CD14-positive monocyte (primary cell): ENCODE results near the gene COQ4. TPM values are rescaled to one million over a fixed set of nuclear protein-coding genes. Genes with fewer than 3 reads are reported as not detected.

Experiments used
- DNase-seq, 3 donors: peaks; one replicate each; pipeline ENCODE4 v3.0.0-alpha.2; 2011 to 2022
- H2AFZ ChIP-seq: 2 replicates; pipeline ENCODE4 v1.6.0; 2012; ENCODE audit warnings: mild to moderate bottlenecking, low read depth, low read length, inconsistent platforms; ENCODE audit not compliant: insufficient read depth, poor library complexity, severe bottlenecking
- H3K27ac ChIP-seq, 2 donors: 1 replicate in 1 of 2; 2 replicates in 1 of 2; pipeline ENCODE4 v1.5.1; 2012 to 2013; ENCODE audit warnings: low read length in 2 of 2, control low read depth in 1 of 2, inconsistent platforms in 1 of 2, low read depth in 1 of 2, mild to moderate bottlenecking in 1 of 2
- H3K27me3 ChIP-seq, 2 donors: one replicate each; pipeline versions ENCODE4 v1.6.0 to v1.6.1; 2011 to 2013; ENCODE audit warnings: low read length in 2 of 2; ENCODE audit not compliant: control insufficient read depth in 2 of 2, insufficient read depth in 2 of 2
- H3K36me3 ChIP-seq, 2 donors: replicated peaks in 1 of 2; 1 replicate in 1 of 2; 2 replicates in 1 of 2; pipeline versions ENCODE4 v1.5.1 to v1.6.1; 2012 to 2013; ENCODE audit warnings: low read length in 2 of 2, control low read depth in 1 of 2, inconsistent platforms in 1 of 2, mild to moderate bottlenecking in 1 of 2; ENCODE audit not compliant: insufficient read depth in 2 of 2, control insufficient read depth in 1 of 2
- H3K4me1 ChIP-seq, 2 donors: 1 replicate in 1 of 2; 2 replicates in 1 of 2; pipeline versions ENCODE4 v1.5.1 to v1.6.1; 2012 to 2013; ENCODE audit warnings: low read length in 2 of 2, control low read depth in 1 of 2, inconsistent platforms in 1 of 2, mild to moderate bottlenecking in 1 of 2, moderate library complexity in 1 of 2; ENCODE audit not compliant: insufficient read depth in 2 of 2, control insufficient read depth in 1 of 2
- H3K4me2 ChIP-seq: replicated peaks from 2 replicates; pipeline ENCODE3; 2012; ENCODE audit warnings: low read length, moderate library complexity, mild to moderate bottlenecking; ENCODE audit not compliant: poor library complexity, severe bottlenecking; ENCODE audit errors: extremely low read depth
- H3K4me3 ChIP-seq, 3 experiments: fragments of 200-600 bp in 1 of 3; sonication (generic) in 1 of 3; replicated peaks in 1 of 3; 1 replicate in 2 of 3; 2 replicates in 1 of 3; pipeline ENCODE4 v1.5.1; 2011 to 2013; ENCODE audit warnings: low read length in 3 of 3, mild to moderate bottlenecking in 3 of 3, control low read depth in 2 of 3, low read depth in 2 of 3, inconsistent platforms in 1 of 3, moderate library complexity in 1 of 3
- H3K79me2 ChIP-seq: 2 replicates; pipeline ENCODE4 v1.6.0; 2012; ENCODE audit warnings: mild to moderate bottlenecking, control low read depth, inconsistent platforms, low read length, moderate library complexity; ENCODE audit not compliant: insufficient read depth
- H3K9ac ChIP-seq: 2 replicates; pipeline ENCODE4 v1.6.0; 2017; ENCODE audit warnings: low read length, mild to moderate bottlenecking; ENCODE audit not compliant: insufficient read depth, poor library complexity, severe bottlenecking
- H3K9me3 ChIP-seq, 2 donors: replicated peaks in 1 of 2; 1 replicate in 1 of 2; 2 replicates in 1 of 2; pipeline versions ENCODE4 v1.5.1 to v1.6.1; 2012 to 2013; ENCODE audit warnings: low read length in 2 of 2, control low read depth in 1 of 2; ENCODE audit not compliant: control insufficient read depth in 1 of 2, insufficient read depth in 1 of 2
- H4K20me1 ChIP-seq: 2 replicates; pipeline ENCODE4 v1.6.0; 2012; ENCODE audit warnings: mild to moderate bottlenecking, low read length, control low read depth, moderate library complexity; ENCODE audit not compliant: insufficient read depth
- H3K27ac Mint-ChIP-seq, 7 donors: one replicate each; pipeline ENCODE4 v1.8.0; 2020; ENCODE audit warnings: mild to moderate bottlenecking in 7 of 7, mixed read lengths in 7 of 7, moderate library complexity in 6 of 7, inconsistent platforms in 2 of 7
- H3K27me3 Mint-ChIP-seq, 3 donors: one replicate each; pipeline ENCODE4 v1.8.0; 2021 to 2022; ENCODE audit warnings: low read depth in 3 of 3, mild to moderate bottlenecking in 3 of 3, mixed read lengths in 3 of 3, moderate library complexity in 3 of 3, inconsistent platforms in 1 of 3
- H3K36me3 Mint-ChIP-seq, 2 donors: one replicate each; pipeline ENCODE4 v1.8.0; 2020; ENCODE audit warnings: mixed read lengths in 2 of 2, inconsistent platforms in 1 of 2, mild to moderate bottlenecking in 1 of 2
- H3K4me1 Mint-ChIP-seq: one replicate; pipeline ENCODE4 v1.8.0; 2020; ENCODE audit warnings: mild to moderate bottlenecking, mixed read lengths
- H3K4me3 Mint-ChIP-seq, 2 donors: one replicate each; pipeline ENCODE4 v1.8.0; 2020; ENCODE audit warnings: mild to moderate bottlenecking in 2 of 2, mixed read lengths in 2 of 2, moderate library complexity in 1 of 2
- H3K9me3 Mint-ChIP-seq, 7 donors: one replicate each; pipeline ENCODE4 v1.8.0; 2020 to 2022; ENCODE audit warnings: mixed read lengths in 7 of 7, mild to moderate bottlenecking in 6 of 7, moderate library complexity in 6 of 7, inconsistent platforms in 2 of 7
- WGBS: methylation state at CpG from one replicate; pipeline ENCODE4 v1.1.5; 2013; ENCODE audit warnings: missing lambda C conversion rate; ENCODE audit not compliant: insufficient coverage; 5-methylcytosine and 5-hydroxymethylcytosine counted together
- intact Hi-C, 2 donors: fragments of 100-400 bp; cut with micrococcal nuclease; formaldehyde crosslinking; loops; one replicate each; pipeline versions ENCODE4 v1.15.0 to v1.15.1; 2023
- polyA plus RNA-seq, 3 donors: library from polyadenylated mRNA; depleted of rRNA in 1 of 3; unstranded in 2 of 3; stranded (reverse) in 1 of 3; fragments of 300-500 nt in 2 of 3; fragments of >200 nt in 1 of 3; fragmentation: Illumina TruSeq in 2 of 3; gene quantifications; 1 replicate in 2 of 3; 2 replicates in 1 of 3; pipeline ENCODE4 v1.2.3, GENCODE V29; 2012 to 2021
- TF ChIP-seq, protein P1 (sequence below): fragments of 200-600 bp; IDR thresholded peaks from one replicate; pipeline ENCODE4 v1.8.0; 2022; ENCODE audit warnings: antibody characterized with exemption, mild to moderate bottlenecking

The COQ4 gene
- polyA plus RNA-seq, 3 donors: 19.9 to 32.6 (median 20.4) TPM

DNA sequence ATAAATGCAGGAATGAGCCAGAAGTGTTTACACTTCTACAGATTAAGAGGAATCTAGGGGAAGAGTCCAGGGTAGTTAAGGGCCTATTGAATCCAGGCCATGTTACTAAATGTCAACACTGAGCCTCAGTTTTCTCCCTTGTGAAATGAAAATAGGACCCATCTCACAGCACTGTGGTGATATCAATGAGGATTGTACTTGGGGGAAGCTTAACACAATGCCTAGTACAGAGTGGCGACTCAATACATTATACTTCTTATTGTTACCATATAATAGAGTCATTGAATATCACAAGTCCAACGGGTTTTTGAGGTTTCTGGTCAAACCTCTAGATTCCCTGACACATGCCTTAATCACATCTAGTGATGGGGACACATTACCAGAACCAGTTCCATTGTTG lies 5.0 kb upstream of the COQ4 start:
- H3K27ac Mint-ChIP-seq: peak overlapping the region in 3 of 7 donors; percentile 6 to 53 (median 46)
- H3K36me3 Mint-ChIP-seq: peaks cover 23 to 36% of the 10 kb centered on the region in 2 donors
- TF ChIP-seq, protein P1, sequence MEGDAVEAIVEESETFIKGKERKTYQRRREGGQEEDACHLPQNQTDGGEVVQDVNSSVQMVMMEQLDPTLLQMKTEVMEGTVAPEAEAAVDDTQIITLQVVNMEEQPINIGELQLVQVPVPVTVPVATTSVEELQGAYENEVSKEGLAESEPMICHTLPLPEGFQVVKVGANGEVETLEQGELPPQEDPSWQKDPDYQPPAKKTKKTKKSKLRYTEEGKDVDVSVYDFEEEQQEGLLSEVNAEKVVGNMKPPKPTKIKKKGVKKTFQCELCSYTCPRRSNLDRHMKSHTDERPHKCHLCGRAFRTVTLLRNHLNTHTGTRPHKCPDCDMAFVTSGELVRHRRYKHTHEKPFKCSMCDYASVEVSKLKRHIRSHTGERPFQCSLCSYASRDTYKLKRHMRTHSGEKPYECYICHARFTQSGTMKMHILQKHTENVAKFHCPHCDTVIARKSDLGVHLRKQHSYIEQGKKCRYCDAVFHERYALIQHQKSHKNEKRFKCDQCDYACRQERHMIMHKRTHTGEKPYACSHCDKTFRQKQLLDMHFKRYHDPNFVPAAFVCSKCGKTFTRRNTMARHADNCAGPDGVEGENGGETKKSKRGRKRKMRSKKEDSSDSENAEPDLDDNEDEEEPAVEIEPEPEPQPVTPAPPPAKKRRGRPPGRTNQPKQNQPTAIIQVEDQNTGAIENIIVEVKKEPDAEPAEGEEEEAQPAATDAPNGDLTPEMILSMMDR: no peak

DNA sequence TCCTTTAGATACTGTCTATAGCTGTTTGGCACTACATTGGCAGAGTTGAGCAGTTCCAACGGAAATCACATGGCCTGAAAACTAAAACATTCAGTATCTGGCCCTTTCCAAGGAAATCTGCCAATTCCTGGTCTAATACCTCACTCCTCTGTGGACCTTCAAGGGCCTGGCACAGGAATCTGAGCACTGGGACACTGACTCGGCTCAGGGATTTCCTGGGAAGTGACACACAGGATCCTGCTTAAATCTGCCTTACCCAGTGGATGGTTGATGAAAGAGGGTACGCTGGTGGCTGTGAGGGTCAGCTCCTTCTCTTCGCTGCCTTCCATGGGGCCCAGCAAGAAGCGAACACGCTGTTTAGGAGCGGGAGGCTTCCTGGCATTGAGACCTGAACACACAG lies 1.3 kb upstream of the COQ4 start:
- Histone ChIP-seq H4K20me1 (no peaks in the 10 kb centered on the region), H3K4me2 (peak overlapping the region; percentile 98), H3K9ac (no peak overlapping the region), H3K36me3 (peaks cover 21 to 27% of the 10 kb centered on the region in 2 donors), H3K27me3 (no peaks in the 10 kb centered on the region), H3K79me2 (peaks cover 30% of the 10 kb centered on the region), H3K4me1 (peaks cover 20 to 23% of the 10 kb centered on the region in 2 donors), H3K4me3 (peak overlapping the region in 1 of 3 experiments; percentile 96), H3K9me3 (no peaks in the 10 kb centered on the region), H3K27ac (no peak overlapping the region), H2AFZ (peak overlapping the region; percentile 98)
- Mint-ChIP-seq H3K9me3 (no peaks in the 10 kb centered on the region), H3K27ac (no peak overlapping the region), H3K27me3 (peaks cover 0 to 3% (median 0%) of the 10 kb centered on the region in 3 donors), H3K4me3 (no peak overlapping the region), H3K36me3 (peaks cover 24 to 25% of the 10 kb centered on the region in 2 donors), H3K4me1 (peaks cover 14% of the 10 kb centered on the region)
- DNase-seq: no peak
- intact Hi-C loops: loop anchor here (5.0 to 10.0 kb wide), 3 partner anchors 44 to 136 kb away; partner anchors contain the start of genes GOLGA2 (in 2 of the 2), SWI5 (in 2 of the 2), ODF2 (in 1 of the 2) and URM1 (in 1 of the 2)
- TF ChIP-seq, protein P1: no peak
- WGBS: 100% methylated on average over 1 of the region's 7 CpGs

More for the DNA sequence above, 5.0 kb upstream of the COQ4 start:
- no peak overlapping the region for H3K4me3 ChIP-seq
- H3K4me1 ChIP-seq: peaks cover 9 to 10% of the 10 kb centered on the region in 2 donors
- H3K27me3 Mint-ChIP-seq: peaks cover 0 to 2% (median 0%) of the 10 kb centered on the region in 3 donors
- no peaks in the 10 kb centered on the region for H3K9me3 Mint-ChIP-seq
- intact Hi-C loops: no loop called here
- no peak overlapping the region for H3K27ac ChIP-seq
- H3K27me3 ChIP-seq: no peaks in the 10 kb centered on the region
- no peak overlapping the region for H2AFZ ChIP-seq
- H3K4me1 Mint-ChIP-seq: peaks cover 4% of the 10 kb centered on the region
- H3K79me2 ChIP-seq: peaks cover 13% of the 10 kb centered on the region
- H4K20me1 ChIP-seq: no peaks in the 10 kb centered on the region
- peaks cover 34 to 38% of the 10 kb centered on the region in 2 donors for H3K36me3 ChIP-seq
- H3K4me2 ChIP-seq: no peak overlapping the region
- H3K9me3 ChIP-seq: no peaks in the 10 kb centered on the region
- H3K4me3 Mint-ChIP-seq: no peak overlapping the region
- DNase-seq: no peak
- H3K9ac ChIP-seq: no peak overlapping the region
- 86% methylated on average over 1 of the region's 2 CpGs for WGBS
